ENCODE measurements around the gene C9orf50.

C9orf50 gene

DNA sequence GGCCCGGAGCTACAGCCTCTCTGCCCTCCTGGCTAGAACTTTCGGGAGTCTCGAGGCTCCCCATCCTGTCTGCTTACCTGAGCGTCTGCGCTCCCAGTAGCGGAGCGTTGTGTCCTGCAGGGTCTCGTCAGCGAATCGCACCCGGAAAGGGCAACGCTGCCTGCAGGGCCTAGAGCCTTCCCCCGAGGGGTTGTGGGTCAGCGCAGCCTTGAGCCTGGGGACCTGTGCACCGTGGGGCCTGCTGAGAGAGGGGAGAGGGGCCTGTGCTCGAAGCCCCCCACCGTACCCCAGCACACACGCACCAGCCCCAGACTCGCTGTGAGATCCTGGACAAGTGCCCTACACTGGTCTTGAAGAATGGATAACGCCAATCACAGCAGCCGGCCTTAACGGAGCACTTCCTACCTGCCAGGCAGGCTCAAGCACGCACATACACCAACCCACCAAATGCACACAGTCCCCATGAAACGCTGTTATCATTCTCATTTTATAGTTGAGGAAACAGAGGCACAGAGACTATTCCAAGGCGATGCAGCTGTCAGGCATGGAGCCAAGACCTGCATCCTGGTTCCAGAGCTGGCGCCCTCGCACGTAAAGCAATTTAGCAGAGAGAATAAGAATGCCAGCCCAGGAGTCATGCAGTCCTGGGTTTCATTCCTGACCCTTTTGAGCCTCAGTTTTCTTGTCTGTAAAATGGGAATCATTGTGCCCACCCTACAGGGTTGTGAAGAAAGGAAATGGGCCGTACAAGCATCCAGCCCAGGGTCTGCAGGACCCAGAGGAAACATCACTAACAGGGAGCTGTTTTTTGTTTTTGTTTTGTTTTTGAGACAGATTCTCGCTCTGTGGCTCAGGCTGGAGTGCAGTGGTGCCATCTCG lies 5.3 kb downstream of the C9orf50 start:
- TF ChIP-seq, protein P1, sequence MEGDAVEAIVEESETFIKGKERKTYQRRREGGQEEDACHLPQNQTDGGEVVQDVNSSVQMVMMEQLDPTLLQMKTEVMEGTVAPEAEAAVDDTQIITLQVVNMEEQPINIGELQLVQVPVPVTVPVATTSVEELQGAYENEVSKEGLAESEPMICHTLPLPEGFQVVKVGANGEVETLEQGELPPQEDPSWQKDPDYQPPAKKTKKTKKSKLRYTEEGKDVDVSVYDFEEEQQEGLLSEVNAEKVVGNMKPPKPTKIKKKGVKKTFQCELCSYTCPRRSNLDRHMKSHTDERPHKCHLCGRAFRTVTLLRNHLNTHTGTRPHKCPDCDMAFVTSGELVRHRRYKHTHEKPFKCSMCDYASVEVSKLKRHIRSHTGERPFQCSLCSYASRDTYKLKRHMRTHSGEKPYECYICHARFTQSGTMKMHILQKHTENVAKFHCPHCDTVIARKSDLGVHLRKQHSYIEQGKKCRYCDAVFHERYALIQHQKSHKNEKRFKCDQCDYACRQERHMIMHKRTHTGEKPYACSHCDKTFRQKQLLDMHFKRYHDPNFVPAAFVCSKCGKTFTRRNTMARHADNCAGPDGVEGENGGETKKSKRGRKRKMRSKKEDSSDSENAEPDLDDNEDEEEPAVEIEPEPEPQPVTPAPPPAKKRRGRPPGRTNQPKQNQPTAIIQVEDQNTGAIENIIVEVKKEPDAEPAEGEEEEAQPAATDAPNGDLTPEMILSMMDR (conservative IDR thresholded peaks at IDR 0.05; ENCODE audit: low read depth, low read length) = no peak
- DNase-seq (ENCODE audit: low read depth) = no peak
- H3K4me3 ChIP-seq (ENCODE audit: low read depth, low read length) = no peak overlapping the region

DNA sequence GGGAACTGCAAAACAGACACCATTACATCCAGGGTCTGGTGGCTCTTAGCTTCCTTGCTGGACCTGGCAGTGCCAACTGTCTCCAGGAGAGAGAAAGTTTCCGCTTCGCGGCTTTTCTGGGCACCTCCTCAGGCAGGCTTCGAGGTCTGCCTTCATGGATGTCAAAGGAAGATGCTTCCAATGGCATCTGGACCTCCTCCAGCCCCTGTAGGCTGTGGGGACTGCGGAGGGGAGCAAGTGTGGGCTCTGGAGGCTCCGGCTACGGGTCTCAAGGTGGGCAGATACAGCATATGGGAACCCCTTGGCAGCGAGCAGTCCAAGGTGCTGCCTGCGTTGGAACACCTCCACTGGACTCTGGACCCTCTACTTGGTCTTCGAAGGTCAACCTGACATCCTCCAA lies 6.0 kb downstream of the C9orf50 start:
- H3K4me3 ChIP-seq (ENCODE audit: low read depth, low read length) = no peak overlapping the region
- TF ChIP-seq, protein P1 (conservative IDR thresholded peaks at IDR 0.05; ENCODE audit: low read depth, low read length) = no peak
- DNase-seq (ENCODE audit: low read depth) = no peak

DNA sequence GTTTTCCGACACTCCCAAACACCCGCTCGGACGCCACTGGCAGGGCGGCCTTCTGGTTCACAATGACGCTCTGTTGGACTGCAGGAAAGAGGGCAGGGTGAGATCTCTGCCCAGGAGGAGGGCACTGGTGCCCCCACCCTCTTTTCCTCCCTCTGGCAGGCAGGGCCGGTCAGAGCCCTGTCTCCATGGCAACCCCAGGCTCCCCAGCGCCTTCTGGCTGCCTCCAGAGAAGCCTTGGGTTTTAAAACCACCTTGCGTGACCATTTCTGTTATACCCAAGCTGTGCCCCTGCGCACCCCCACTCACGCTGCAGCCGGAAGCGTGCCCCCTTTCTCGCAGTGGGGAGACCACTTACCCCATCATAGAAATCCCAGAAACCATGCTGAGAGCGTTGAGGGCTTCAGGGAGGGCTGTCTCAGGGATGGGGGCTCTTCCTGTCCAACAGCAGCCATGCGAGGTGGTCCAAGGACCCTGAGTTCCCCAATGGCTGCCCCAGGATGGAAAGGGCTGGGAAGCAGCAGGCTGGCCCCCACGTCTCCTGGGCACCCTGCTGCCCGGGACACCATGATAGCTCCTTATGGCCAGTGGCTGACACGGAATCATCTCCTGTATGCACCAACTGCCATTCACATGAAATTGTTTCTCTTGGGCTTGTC lies 7.3 kb downstream of the C9orf50 start:
- TF ChIP-seq, protein P1 (conservative IDR thresholded peaks at IDR 0.05; ENCODE audit: low read depth, low read length) = no peak
- DNase-seq (ENCODE audit: low read depth) = no peak
- no peak overlapping the region for H3K4me3 ChIP-seq (ENCODE audit: low read depth, low read length)

DNA sequence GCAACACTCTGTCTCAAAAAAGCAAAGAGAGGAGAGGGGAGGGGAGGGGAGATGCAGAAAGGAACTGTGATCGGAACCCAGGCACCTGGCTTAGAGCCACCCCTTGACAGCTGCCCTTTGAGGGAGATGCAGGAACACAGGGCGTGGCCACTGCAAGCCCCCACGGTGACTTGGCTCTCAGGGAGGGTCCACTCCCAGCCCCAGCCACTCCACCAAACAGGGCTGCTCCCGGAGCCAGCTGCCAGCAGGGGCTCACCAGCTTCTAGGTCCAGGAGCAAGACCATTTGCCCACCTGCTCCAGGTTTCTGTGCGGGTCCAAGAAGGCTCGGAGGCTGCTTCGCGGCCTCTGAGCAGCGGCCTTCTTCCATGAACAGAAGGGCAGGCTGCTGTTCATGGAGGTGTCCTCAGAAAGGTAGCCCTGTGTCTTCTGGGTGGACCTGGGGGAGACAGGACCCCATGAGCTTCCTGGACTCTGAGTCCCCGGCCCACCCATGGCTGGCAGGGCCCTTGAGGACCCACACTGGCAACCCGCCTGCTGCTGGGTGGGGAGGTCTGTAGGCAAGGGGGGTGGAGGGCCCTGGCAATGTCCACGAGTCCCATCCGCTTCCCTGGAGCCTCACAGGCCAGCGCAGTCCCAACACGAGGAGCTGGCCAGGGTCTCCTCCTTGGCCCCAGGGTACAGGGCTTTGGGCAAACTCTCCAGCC lies 7.9 kb downstream of the C9orf50 start:
- DNase-seq (ENCODE audit: low read depth) = no peak
- no peak overlapping the region for H3K4me3 ChIP-seq (ENCODE audit: low read depth, low read length)
- TF ChIP-seq, protein P1 (conservative IDR thresholded peaks at IDR 0.05; ENCODE audit: low read depth, low read length) = no peak

DNA sequence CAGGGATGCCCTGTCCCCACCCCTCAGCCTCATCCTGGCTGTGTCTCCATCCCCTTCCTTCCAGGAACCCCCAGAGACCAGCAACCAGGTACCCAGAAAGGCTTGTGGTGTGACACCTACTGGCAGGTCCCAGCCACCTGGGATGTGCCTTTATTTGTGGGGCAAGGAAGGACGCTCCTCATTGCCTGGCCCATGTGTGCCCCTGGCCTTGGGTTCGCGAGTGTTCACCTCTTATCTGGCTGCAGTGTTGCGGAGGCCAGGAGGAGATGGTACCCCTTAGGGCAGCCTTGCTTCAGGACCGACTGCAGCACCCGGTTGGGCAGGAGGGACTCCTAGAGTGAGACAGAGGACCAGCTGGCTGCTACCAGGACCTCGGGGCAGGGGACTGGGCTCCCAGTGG lies 8.8 kb downstream of the C9orf50 start:
- TF ChIP-seq, protein P1 (conservative IDR thresholded peaks at IDR 0.05; ENCODE audit: low read depth, low read length) = no peak
- H3K4me3 ChIP-seq (ENCODE audit: low read depth, low read length) = no peak overlapping the region
- no peak for DNase-seq (ENCODE audit: low read depth)

DNA sequence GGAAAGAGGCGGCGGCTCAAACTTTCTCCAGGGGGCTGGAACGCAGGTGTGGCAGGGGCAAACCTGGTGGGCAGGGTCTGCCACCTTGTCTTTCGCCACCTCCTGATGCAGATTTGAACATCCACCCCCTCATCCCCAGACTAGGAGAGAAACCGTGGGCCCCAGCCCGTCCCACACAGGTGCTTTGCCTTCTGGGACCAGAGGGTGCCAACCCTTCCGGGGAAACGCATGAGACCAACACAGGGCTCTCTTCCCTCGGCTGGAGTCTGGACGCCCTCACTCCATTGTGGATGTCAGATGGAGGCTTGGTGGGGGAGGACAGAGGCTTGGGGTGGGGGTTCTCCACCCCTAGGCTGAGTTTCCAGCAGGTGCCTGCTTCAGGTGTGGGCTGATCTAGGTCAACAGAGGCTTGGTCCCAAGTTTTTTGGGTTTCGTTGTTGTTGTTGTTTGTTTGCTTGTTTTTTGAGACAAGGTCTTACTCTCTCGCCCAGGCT lies 9.5 kb downstream of the C9orf50 start:
- TF ChIP-seq, protein P1 (conservative IDR thresholded peaks at IDR 0.05; ENCODE audit: low read depth, low read length) = no peak
- no peak for DNase-seq (ENCODE audit: low read depth)
- peak overlapping the region; percentile 62 for H3K4me3 ChIP-seq (ENCODE audit: low read depth, low read length)
